Caco-2 (cell line): ENCODE measurements around the gene DUSP12. TPM values are rescaled to one million over a fixed set of nuclear protein-coding genes. Genes with fewer than 3 reads are reported as not detected.

Source experiments
- BruUV-seq: library from RNA; stranded (reverse); fragments of 400-500 nt; replicated peaks from 2 replicates; lab custom pipeline; 2021; lab: Mats Ljungman, UMichigan
- CTCF ChIA-PET: fragments of 300-600 bp; sonication (Branson Sonifier 250); formaldehyde crosslinking; loops from one replicate; lab custom pipeline; 2022; ENCODE audit warnings: antibody characterized with exemption; lab: Charles Lee
- POLR2A ChIA-PET: fragments of 300-600 bp; sonication (Branson Sonifier 250); formaldehyde crosslinking; loops from one replicate; lab custom pipeline; 2022; ENCODE audit warnings: antibody characterized with exemption; lab: Charles Lee
- DNase-seq, 2 experiments: peaks; one replicate each; pipeline versions ENCODE4 v3.0.0 to v3.0.0-alpha.2; 2020 to 2022
- H3K27me3 ChIP-seq: replicated peaks from 2 replicates; pipeline ENCODE4 v1.6.0; 2011; ENCODE audit warnings: low read length; ENCODE audit not compliant: control insufficient read depth, insufficient read depth
- H3K36me3 ChIP-seq: 2 replicates; pipeline ENCODE4 v1.5.1; 2011; ENCODE audit warnings: low read length; ENCODE audit not compliant: control insufficient read depth, insufficient read depth
- H3K4me1 ChIP-seq: fragments of 250-450 bp; sonication (Bioruptor Pico); 2 replicates; pipeline ENCODE4 v1.5.1; 2020; ENCODE audit warnings: mild to moderate bottlenecking
- H3K4me3 ChIP-seq: 2 replicates; pipeline ENCODE4 v1.5.1; 2011; ENCODE audit warnings: low read depth, mild to moderate bottlenecking, control low read depth, low read length
- H3K9me3 ChIP-seq: fragments of 250-450 bp; sonication (Bioruptor Pico); 2 replicates; pipeline ENCODE4 v1.5.1; 2020; ENCODE audit warnings: mild to moderate bottlenecking, moderate library complexity
- H3K27ac Mint-ChIP-seq: one replicate; pipeline ENCODE4 v1.8.0; 2022; ENCODE audit warnings: mixed read lengths; ENCODE audit not compliant: unreplicated experiment
- H3K27me3 Mint-ChIP-seq: one replicate; pipeline ENCODE4 v1.8.0; 2022; ENCODE audit warnings: mixed read lengths; ENCODE audit not compliant: insufficient read depth, unreplicated experiment
- H3K36me3 Mint-ChIP-seq: one replicate; pipeline ENCODE4 v1.8.0; 2022; ENCODE audit warnings: mild to moderate bottlenecking, mixed read lengths; ENCODE audit not compliant: insufficient read depth, unreplicated experiment
- H3K4me1 Mint-ChIP-seq: one replicate; pipeline ENCODE4 v1.8.0; 2022; ENCODE audit warnings: low read depth, mixed read lengths; ENCODE audit not compliant: unreplicated experiment
- H3K4me3 Mint-ChIP-seq: one replicate; pipeline ENCODE4 v1.8.0; 2022; ENCODE audit warnings: mild to moderate bottlenecking, moderate library complexity, mixed read lengths; ENCODE audit not compliant: unreplicated experiment
- H3K9me3 Mint-ChIP-seq: one replicate; pipeline ENCODE4 v1.8.0; 2022; ENCODE audit warnings: mixed read lengths; ENCODE audit not compliant: unreplicated experiment
- CTCF ChIP-seq, 2 experiments: fragments of 200-600 bp in 1 of 2; IDR thresholded peaks; 1 replicate in 1 of 2; 2 replicates in 1 of 2; pipeline versions ENCODE4 v1.5.1 to v1.8.0; 2011 to 2022; ENCODE audit warnings: antibody characterized with exemption in 1 of 2, control low read depth in 1 of 2, inconsistent platforms in 1 of 2, low read depth in 1 of 2, low read length in 1 of 2, mild to moderate bottlenecking in 1 of 2, moderate library complexity in 1 of 2; ENCODE audit not compliant: insufficient read depth in 1 of 2, severe bottlenecking in 1 of 2, unreplicated experiment in 1 of 2
- intact Hi-C: fragments of 100-400 bp; cut with micrococcal nuclease; formaldehyde crosslinking; loops from one replicate; pipeline ENCODE4 v1.10.0; 2022; ENCODE audit not compliant: unreplicated experiment
- total RNA-seq: library from RNA; stranded (reverse); gene quantifications from 2 replicates; pipeline ENCODE4 v1.2.3, GENCODE V29; 2022

Gene DUSP12
- total RNA-seq, 1 experiment from 2014 or later: 54.9 TPM

- no TSS peak for BruUV-seq
- POLR2A ChIA-PET: interaction anchor here (1.6 kb wide), 1 partner anchor 14 kb away, joined by 3 read pairs; no protein-coding TSS in a partner anchor
- CTCF ChIA-PET: interaction anchor here (1.0 kb wide), 1 partner anchor 14 kb away, joined by 3 read pairs; no protein-coding TSS in a partner anchor
- H3K4me1 ChIP-seq: no peaks in the 10 kb centered on the region
- Mint-ChIP-seq H3K36me3 (no peaks in the 10 kb centered on the region), H3K27me3 (peaks cover 8% of the 10 kb centered on the region), H3K4me1 (no peaks in the 10 kb centered on the region), H3K9me3 (no peaks in the 10 kb centered on the region), H3K27ac (no peak overlapping the region), H3K4me3 (no peak overlapping the region)
- TF ChIP-seq CTCF (IDR thresholded peaks at IDR 0.05; ENCODE audit: insufficient read depth in 1 of 2, low read depth in 1 of 2, low read length in 1 of 2, severe bottlenecking in 1 of 2, unreplicated experiment in 1 of 2): no peak
- H3K36me3 ChIP-seq: no peaks in the 10 kb centered on the region
- DNase-seq: no peak
- no peaks in the 10 kb centered on the region for H3K27me3 ChIP-seq
- intact Hi-C loops: loop anchor here (5.0 kb wide), 1 partner anchor 173 kb away; no protein-coding TSS in a partner anchor
- no peaks in the 10 kb centered on the region for H3K9me3 ChIP-seq
- H3K4me3 ChIP-seq: no peak overlapping the region
These were observed 9.6 kb upstream of the DUSP12 start for GRCh38 chr1:161739865-161740566.

GRCh38 chr1:161740921-161741320 is 8.7 kb upstream of the DUSP12 start:
- Mint-ChIP-seq H3K27me3 (peaks cover 6% of the 10 kb centered on the region), H3K4me1 (no peaks in the 10 kb centered on the region), H3K4me3 (no peak overlapping the region), H3K27ac (no peak overlapping the region), H3K9me3 (no peaks in the 10 kb centered on the region), H3K36me3 (no peaks in the 10 kb centered on the region)
- H3K4me3 ChIP-seq: no peak overlapping the region
- BruUV-seq: no TSS peak
- ChIA-PET CTCF (interaction anchor here (0.6 to 1.5 kb wide), 4 partner anchors 8 to 1546 kb away, joined by 3 to 7 read pairs (median 4); partner anchors contain the start of gene DUSP12), POLR2A (interaction anchor here (1.5 to 1.6 kb wide), 2 partner anchors 9 to 14 kb away, joined by 3 to 5 read pairs; partner anchors contain the start of gene DUSP12)
- intact Hi-C loops: loop anchor here (1.0 to 5.0 kb wide), 3 partner anchors 94 to 257 kb away; no protein-coding TSS in a partner anchor
- H3K9me3 ChIP-seq: no peaks in the 10 kb centered on the region
- no peaks in the 10 kb centered on the region for H3K27me3 ChIP-seq
- no peak for DNase-seq
- no peaks in the 10 kb centered on the region for H3K36me3 ChIP-seq
- no peak for TF ChIP-seq CTCF (IDR thresholded peaks at IDR 0.05; ENCODE audit: insufficient read depth in 1 of 2, low read depth in 1 of 2, low read length in 1 of 2, severe bottlenecking in 1 of 2, unreplicated experiment in 1 of 2)
- no peaks in the 10 kb centered on the region for H3K4me1 ChIP-seq

GRCh38 chr1:161743231-161743630 is 6.4 kb upstream of the DUSP12 start:
- no peaks in the 10 kb centered on the region for H3K27me3 ChIP-seq
- H3K4me3 ChIP-seq: no peak overlapping the region
- ChIA-PET POLR2A (no interaction called here), CTCF (interaction anchor here (0.7 kb wide), 1 partner anchor 264 kb away, joined by 4 read pairs; no protein-coding TSS in a partner anchor)
- Mint-ChIP-seq H3K4me1 (no peaks in the 10 kb centered on the region), H3K27me3 (peaks cover 9% of the 10 kb centered on the region), H3K27ac (no peak overlapping the region), H3K9me3 (no peaks in the 10 kb centered on the region), H3K36me3 (no peaks in the 10 kb centered on the region), H3K4me3 (no peak overlapping the region)
- no peaks in the 10 kb centered on the region for H3K4me1 ChIP-seq
- TF ChIP-seq CTCF (IDR thresholded peaks at IDR 0.05; ENCODE audit: insufficient read depth in 1 of 2, low read depth in 1 of 2, low read length in 1 of 2, severe bottlenecking in 1 of 2, unreplicated experiment in 1 of 2): no peak
- DNase-seq: no peak
- no TSS peak for BruUV-seq
- no peaks in the 10 kb centered on the region for H3K9me3 ChIP-seq
- H3K36me3 ChIP-seq: no peaks in the 10 kb centered on the region
- intact Hi-C loops: loop anchor here (5.0 kb wide), 1 partner anchor 176 kb away; no protein-coding TSS in a partner anchor
